ELR (cell line): Measurements from ENCODE around the gene IGF2BP1.
A peak's percentile ranks its signal among the peaks of the same experiment; 100 is the strongest.
"Not testable (repeated sequence)": the region's sequence is repeated elsewhere in the genome, so short reads cannot be mapped to it uniquely, and the experiment has no call there.

Experiments used
- DNase-seq: peaks from one replicate; pipeline ENCODE4 v3.0.0-alpha.2; 2015; ENCODE audit warnings: low read depth

The IGF2BP1 gene

GRCh38 chr17:48995974-48996721, 1.0 kb upstream of the IGF2BP1 start:
- DNase-seq: peak; percentile 75

- DNase-seq: no peak
Measured at GRCh38 chr17:48996722-48997102, 473 bp upstream of the IGF2BP1 start.

DNA sequence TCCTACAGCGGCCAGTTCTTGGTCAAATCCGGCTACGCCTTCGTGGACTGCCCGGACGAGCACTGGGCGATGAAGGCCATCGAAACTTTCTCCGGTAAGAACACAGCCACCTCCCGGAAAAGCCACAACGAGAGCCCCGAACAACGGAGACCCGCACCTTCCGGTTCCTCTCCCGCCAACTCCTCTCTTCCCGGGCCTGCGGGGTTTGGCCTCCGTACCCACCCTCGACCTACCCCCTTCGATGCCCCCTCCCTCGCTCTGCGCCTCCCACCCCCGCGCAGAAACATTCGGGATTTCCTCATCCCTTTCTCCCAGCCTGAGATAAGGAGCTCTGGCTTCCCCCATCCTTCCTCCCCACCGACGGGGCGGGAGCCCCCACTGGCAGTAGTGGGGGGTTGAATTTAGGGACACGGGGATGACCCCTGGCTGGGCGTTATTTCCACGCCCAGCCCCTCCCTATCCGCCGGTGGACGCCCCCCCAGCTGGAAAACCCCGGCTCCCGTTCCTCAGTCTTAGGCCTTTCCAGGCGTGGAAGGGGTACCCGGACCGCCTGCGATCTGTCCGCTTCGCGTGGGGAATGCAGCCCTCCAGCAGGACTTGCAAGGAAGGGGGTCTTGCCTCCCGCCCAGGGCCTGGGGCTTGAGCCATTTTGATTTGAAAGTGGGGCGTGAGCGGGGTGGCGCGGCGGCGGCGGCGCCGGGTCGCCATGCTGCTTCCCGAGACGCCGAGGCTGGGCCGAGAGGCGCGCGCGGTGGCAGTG, 822 bp downstream of the IGF2BP1 start:
- peak; percentile 52 for DNase-seq

DNA sequence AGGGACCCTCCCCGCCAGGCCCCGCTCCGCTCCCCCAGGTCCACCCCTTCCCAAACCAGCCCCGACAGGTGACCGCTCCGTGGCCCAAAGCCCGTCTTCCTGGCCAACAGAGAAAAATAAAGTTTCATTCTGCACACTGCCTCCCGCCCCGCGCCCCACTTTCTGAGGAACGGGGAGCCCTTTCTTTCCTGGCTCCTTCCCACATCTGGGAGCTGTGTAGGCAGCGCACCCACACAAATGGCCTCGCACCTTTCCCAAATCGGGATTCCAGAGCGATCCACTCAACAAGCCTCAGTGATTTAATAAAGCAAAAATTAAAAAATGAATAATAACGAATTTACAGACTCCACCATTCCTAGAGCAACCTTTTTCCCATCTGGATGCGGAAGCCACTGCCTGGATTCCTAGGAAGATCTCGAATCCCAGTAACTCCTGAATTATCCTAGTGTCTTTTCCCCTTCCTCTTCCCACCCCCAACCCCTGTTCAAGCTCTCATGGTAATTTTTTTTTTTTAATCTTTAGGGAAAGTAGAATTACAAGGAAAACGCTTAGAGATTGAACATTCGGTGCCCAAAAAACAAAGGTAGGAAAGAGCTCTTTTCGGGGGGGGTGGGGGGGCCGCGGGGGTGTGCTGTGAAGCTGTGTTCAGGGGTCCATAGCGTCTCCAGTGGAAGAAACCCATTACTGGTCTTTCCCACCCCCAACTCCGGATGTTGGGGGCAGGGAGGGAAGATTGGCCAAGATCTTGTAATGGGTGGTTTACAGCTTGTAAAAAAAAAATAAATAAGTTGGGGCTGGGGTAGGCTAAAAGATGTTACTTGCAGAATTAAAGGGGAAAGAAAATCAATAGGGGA, 1.6 kb downstream of the IGF2BP1 start:
- peak; percentile 30 for DNase-seq

- peak; percentile 67 for DNase-seq
Measured at GRCh38 chr17:49000943-49001342, 3.8 kb downstream of the IGF2BP1 start.

GRCh38 chr17:49001671-49002070, 4.5 kb downstream of the IGF2BP1 start:
- no peak for DNase-seq

DNA sequence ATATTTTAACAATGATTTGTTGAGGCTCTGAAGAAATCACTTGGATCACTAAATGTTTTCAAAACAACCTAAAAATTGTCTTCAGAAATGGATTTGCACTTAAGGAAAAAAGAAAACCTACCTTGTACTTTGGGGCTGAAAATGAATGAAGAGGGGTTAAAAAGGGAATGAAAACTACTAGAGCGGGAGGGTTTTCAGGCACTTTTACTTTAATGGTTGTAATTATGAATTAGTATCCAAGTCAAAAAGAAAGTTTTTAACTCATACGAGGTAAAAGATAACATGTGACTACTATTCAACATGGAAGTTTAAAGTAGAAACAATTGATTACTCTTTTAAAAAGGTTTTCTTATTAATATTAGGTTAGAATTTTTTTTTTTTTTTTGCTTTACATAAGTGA, 5.1 kb downstream of the IGF2BP1 start:
- DNase-seq: no peak

GRCh38 chr17:49002766-49003165, 5.6 kb downstream of the IGF2BP1 start:
- no peak for DNase-seq

DNA sequence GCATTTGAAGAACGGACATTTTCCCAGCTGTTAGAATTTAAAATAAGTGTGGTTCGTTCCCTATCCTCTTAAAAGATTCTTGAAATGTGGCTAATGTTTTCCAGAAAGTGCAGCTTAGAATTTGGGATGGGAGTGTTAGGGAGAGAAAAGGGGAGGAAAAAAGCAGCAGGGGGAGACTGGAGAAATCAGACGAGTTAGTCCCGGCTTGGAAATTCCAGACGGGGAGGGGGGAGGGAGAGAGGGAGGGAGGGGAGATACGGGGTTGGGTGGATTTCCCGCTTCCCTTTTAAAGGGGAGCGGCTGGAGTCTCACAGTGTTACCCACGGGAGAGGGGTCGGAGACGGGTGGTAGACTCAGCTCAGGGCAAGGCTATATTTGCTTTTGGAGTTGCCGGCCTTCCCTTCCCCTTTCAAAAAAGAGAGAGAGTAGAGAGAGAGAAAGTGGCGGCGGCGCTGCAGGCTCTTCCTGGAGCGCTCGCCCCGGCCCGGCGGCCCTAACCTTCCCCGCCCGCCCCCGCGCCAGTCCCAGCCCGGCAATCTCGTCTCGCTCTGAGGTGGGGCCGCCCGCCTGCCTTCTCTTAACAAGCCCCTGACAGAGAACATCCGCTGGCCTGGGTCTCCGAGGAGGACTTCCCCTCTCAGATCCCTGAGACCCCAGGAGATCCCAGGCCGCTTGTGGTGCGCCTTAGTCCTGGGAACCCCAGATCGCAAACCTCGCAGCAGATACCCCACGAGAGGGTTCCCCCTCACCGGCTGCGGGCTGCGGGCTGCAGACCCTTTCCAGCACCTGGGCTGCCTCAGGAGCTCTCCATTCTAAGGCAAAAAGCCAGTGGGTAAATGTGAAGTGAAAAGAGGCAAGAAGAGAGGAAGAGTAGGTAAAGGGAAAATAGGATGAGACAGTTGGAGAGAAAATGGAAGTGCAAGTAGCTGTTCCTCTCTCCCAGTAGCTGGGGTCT, 6.6 kb downstream of the IGF2BP1 start:
- peak; percentile 49 for DNase-seq

GRCh38 chr17:49005140-49005539, 8.0 kb downstream of the IGF2BP1 start:
- no peak for DNase-seq

- DNase-seq: not testable (repeated sequence)
Measured at GRCh38 chr17:49008908-49009307, 11.7 kb downstream of the IGF2BP1 start.

DNA sequence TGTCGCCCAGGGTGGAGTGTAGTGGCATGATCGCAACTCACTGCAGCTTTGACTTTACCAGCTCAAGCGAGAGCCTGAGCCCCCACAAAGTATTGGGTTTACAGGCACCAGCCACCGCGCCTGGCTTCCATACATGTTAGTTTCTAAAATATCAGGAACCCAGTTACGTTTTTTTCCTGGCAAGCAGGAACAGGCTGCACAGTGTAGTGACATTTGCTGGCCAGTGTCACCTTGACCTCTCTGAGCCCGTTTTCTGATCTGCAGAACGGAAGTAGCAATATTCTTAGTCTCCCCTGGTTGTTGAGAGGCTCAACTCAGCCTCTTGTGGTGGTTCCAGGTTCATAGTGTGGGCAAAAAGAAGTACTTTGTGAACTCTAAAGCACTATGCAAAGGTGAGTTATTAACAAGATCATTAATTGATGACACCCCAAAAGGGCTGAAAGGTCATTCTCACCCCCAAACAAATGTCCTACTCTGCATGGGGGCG, 15.6 kb downstream of the IGF2BP1 start:
- no peak for DNase-seq

GRCh38 chr17:49013311-49014213, 16.4 kb downstream of the IGF2BP1 start:
- DNase-seq: no peak

GRCh38 chr17:49015179-49015923, 18.2 kb downstream of the IGF2BP1 start:
- no peak for DNase-seq

DNA sequence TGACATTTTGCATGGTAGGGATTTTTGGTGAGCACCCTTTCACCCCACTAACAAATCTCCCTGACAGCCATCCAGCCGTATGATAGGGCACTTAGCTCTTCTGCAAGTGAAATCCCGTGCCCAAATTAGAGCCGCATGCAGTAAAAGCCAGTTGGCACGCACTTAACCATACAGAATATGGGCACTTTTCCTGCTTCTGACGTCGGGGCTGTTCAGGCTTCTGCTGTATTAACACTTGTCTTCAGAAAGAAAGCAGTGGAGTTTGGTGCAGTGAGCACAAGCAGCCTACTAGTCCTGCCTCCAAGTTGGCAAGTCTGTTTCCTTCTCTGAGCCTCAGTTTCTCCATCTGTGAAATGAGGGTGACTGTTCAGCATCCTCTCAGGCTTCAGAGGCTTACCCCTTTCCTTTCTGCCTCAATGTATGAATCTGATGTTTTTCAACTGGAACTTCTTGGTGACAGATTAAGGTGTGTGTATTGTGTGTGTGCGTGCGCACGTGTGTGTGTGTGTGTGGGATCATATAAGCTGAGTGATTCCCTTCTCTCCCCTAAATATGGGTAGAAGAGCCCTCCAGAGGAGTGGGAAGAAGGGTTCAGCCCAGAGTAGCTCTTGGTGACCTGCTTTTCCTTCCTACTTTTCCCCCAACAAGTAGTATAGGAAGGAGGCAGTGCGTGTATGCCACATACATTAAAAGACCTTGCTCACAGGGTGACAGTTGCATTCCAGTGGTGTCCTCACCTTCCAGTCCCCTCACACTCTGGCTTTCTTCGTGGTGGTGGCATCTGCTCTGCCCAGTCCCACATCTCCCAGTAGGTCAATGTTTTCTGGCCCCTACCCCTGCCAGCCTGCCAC, 19.0 kb downstream of the IGF2BP1 start:
- peak; percentile 29 for DNase-seq

DNA sequence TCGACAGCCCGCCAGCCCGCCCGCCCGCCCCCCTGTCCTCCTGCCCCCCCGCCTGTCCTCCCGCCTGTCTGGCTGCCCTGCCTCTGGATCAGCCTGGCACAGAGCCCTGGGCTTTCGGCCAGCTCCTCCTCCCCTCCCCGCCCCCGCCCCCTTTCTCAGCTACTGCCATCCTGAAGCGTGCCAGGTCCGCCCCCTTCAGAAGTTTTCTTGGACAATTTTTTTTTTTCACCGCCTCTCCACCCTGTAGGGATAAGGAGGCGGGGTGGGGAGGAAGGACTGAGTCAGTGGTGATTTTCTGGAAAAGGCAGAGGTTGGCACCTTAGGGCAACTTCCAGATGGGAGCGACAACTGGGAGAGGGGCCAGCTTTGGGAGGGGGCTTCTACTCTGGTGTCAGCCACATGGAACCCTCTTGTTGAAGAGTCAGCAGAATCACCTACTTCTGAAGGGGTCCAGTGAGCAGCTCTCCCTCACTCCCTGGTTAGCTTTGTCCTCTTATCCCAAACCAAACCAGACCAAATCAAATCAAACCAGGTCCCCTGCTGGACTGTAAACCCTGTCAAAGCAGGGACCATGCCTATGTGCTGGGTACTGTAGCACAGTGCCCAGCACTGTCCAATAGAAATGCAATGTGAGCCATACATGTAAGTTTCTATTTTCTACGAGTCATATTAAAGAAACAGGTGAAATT, 19.7 kb downstream of the IGF2BP1 start:
- DNase-seq: peak; percentile 87

DNA sequence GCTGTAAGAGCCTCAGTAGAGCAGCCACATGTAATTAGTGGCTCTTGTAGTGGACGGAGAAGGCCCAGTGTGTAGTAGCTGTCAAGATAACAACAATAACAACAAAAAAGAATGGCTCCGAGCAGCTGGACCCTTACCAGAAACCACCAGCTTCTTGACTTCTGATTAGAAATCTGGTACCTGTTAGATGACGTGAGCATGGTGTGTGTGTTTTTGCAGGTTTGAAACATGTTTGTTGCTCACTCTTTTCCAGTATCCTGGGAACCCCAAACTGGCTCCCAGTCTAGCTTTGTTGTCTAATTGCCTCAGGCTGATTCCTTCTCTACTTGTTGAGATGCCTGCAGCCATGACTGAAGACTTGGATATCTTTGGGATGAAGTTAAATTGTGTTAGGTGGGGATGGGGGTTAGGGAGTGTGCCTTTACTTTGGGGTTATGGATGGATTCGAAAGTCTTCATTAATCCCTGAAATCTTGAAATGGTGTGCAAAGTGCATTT, 21.0 kb downstream of the IGF2BP1 start:
- no peak for DNase-seq

- DNase-seq: no peak
Measured at GRCh38 chr17:49018748-49019147, 21.6 kb downstream of the IGF2BP1 start.
